H1 (cell line): ENCODE measurements around the gene WNT11. TPM values are rescaled to one million over a fixed set of nuclear protein-coding genes. Genes with fewer than 3 reads are reported as not detected.

Experiments
- CTCF ChIA-PET: fragments of 300-600 bp; sonication (Branson Sonifier 250); formaldehyde crosslinking; loops from one replicate; lab custom pipeline; 2021; ENCODE audit not compliant: partially characterized antibody; lab: Charles Lee
- POLR2A ChIA-PET: fragments of 300-600 bp; sonication (Branson Sonifier 250); formaldehyde crosslinking; loops from one replicate; lab custom pipeline; 2021; ENCODE audit warnings: inconsistent platforms; ENCODE audit not compliant: partially characterized antibody; lab: Charles Lee
- DNase-seq, 2 experiments: peaks; one replicate each; pipeline versions ENCODE4 v3.0.0 to v3.0.0-alpha.2; 2010 to 2022; ENCODE audit warnings: low spot score in 2 of 2, low read depth in 1 of 2, mixed read lengths in 1 of 2
- FAIRE-seq: peaks from 2 replicates; lab custom pipeline; 2011; peaks lifted over from hg19 to GRCh38; lab: Jason Lieb, UNC
- H2AFZ ChIP-seq: 2 replicates; pipeline ENCODE4 v1.8.1; 2012; ENCODE audit warnings: low read length, inconsistent platforms
- H2AK5ac ChIP-seq: 2 replicates; pipeline ENCODE4 v1.6.1; 2013; ENCODE audit warnings: low read depth, low read length
- H2BK120ac ChIP-seq: replicated peaks from 2 replicates; pipeline ENCODE3; 2013; ENCODE audit warnings: low read depth, low read length, inconsistent platforms
- H2BK12ac ChIP-seq: 2 replicates; pipeline ENCODE4 v1.6.1; 2013; ENCODE audit warnings: low read depth, low read length
- H2BK15ac ChIP-seq: 2 replicates; pipeline ENCODE4 v1.6.1; 2013; ENCODE audit warnings: low read length
- H2BK20ac ChIP-seq: 2 replicates; pipeline ENCODE4 v1.6.1; 2013; ENCODE audit warnings: low read length
- H2BK5ac ChIP-seq: 2 replicates; pipeline ENCODE4 v1.6.1; 2013; ENCODE audit warnings: low read depth, low read length
- H3K14ac ChIP-seq: 2 replicates; pipeline ENCODE4 v1.6.1; 2013; ENCODE audit warnings: inconsistent platforms; ENCODE audit not compliant: insufficient read length
- H3K18ac ChIP-seq: 2 replicates; pipeline ENCODE4 v1.6.1; 2013; ENCODE audit warnings: low read length; ENCODE audit errors: extremely low read depth
- H3K23ac ChIP-seq: 2 replicates; pipeline ENCODE4 v1.6.1; 2013; ENCODE audit warnings: inconsistent platforms; ENCODE audit not compliant: insufficient read length
- H3K23me2 ChIP-seq: 2 replicates; pipeline ENCODE4 v1.6.1; 2013; ENCODE audit warnings: low read depth, low read length
- H3K27ac ChIP-seq: 2 replicates; pipeline ENCODE4 v1.6.1; 2011; ENCODE audit warnings: low read depth, low read length, inconsistent platforms
- H3K27me3 ChIP-seq, 4 experiments: replicated peaks in 1 of 4; 1 replicate in 1 of 4; 2 replicates in 3 of 4; pipeline versions ENCODE4 v1.6.1 to v1.8.1; 2011 to 2013; ENCODE audit warnings: low read length in 3 of 4, mild to moderate bottlenecking in 3 of 4, inconsistent platforms in 2 of 4, mixed read lengths in 2 of 4, moderate library complexity in 1 of 4; ENCODE audit not compliant: control insufficient read depth in 3 of 4, insufficient read depth in 3 of 4; ENCODE audit errors: extremely low read depth in 1 of 4
- H3K36me3 ChIP-seq, 4 experiments: 2 replicates each; pipeline versions ENCODE4 v1.6.1 to v1.8.1; 2011 to 2013; ENCODE audit warnings: mild to moderate bottlenecking in 4 of 4, low read length in 3 of 4, moderate library complexity in 2 of 4, control low read depth in 1 of 4, inconsistent platforms in 1 of 4; ENCODE audit not compliant: insufficient read depth in 4 of 4, control insufficient read depth in 2 of 4
- H3K4ac ChIP-seq: replicated peaks from 2 replicates; pipeline ENCODE3; 2013; ENCODE audit warnings: low read length, low read depth, mixed read lengths, inconsistent platforms; ENCODE audit not compliant: insufficient read length
- H3K4me1 ChIP-seq, 4 experiments: replicated peaks in 1 of 4; 1 replicate in 1 of 4; 2 replicates in 3 of 4; pipeline versions ENCODE4 v1.6.1 to v1.8.1; 2011 to 2013; ENCODE audit warnings: low read length in 3 of 4, inconsistent platforms in 2 of 4, mixed read lengths in 1 of 4; ENCODE audit not compliant: insufficient read depth in 4 of 4, control insufficient read depth in 3 of 4
- H3K4me2 ChIP-seq, 2 experiments: 2 replicates each; pipeline versions ENCODE4 v1.6.1 to v1.8.1; 2011 to 2013; ENCODE audit warnings: low read depth in 2 of 2, low read length in 2 of 2, control low read depth in 1 of 2, inconsistent platforms in 1 of 2, mild to moderate bottlenecking in 1 of 2; ENCODE audit not compliant: insufficient read depth in 1 of 2
- H3K4me3 ChIP-seq, 4 experiments: fragments of 200-600, 300-600 bp in 1 of 4; sonication (generic), shearing (Covaris generic), sonication (Bioruptor Twin) in 1 of 4; 2 replicates each; pipeline versions ENCODE4 v1.5.1 to v1.8.1; 2011 to 2016; ENCODE audit warnings: low read length in 4 of 4, low read depth in 3 of 4, control low read depth in 2 of 4, inconsistent platforms in 2 of 4, mild to moderate bottlenecking in 2 of 4, mixed read lengths in 1 of 4, moderate library complexity in 1 of 4; ENCODE audit not compliant: insufficient read depth in 2 of 4; ENCODE audit errors: extremely low read depth in 1 of 4
- H3K56ac ChIP-seq: replicated peaks from 2 replicates; pipeline ENCODE3; 2013; ENCODE audit warnings: low read depth, mild to moderate bottlenecking, mixed read lengths, low read length, inconsistent platforms; ENCODE audit not compliant: insufficient read length
- H3K79me1 ChIP-seq: 2 replicates; pipeline ENCODE4 v1.6.1; 2013; ENCODE audit warnings: low read depth, low read length, control low read depth
- H3K79me2 ChIP-seq, 2 experiments: 2 replicates each; pipeline versions ENCODE4 v1.6.1 to v1.8.1; 2012 to 2013; ENCODE audit warnings: low read length in 2 of 2, mild to moderate bottlenecking in 2 of 2, inconsistent platforms in 1 of 2; ENCODE audit not compliant: insufficient read depth in 2 of 2, control insufficient read depth in 1 of 2
- H3K9ac ChIP-seq, 4 experiments: replicated peaks in 1 of 4; 1 replicate in 1 of 4; 2 replicates in 3 of 4; pipeline versions ENCODE4 v1.6.1 to v1.8.1; 2011 to 2013; ENCODE audit warnings: low read depth in 3 of 4, low read length in 3 of 4, control low read depth in 2 of 4, mild to moderate bottlenecking in 2 of 4, moderate library complexity in 2 of 4, inconsistent platforms in 1 of 4; ENCODE audit errors: extremely low read depth in 1 of 4
- H3K9me3 ChIP-seq, 2 experiments: 2 replicates each; pipeline versions ENCODE4 v1.6.1 to v1.8.1; 2012 to 2013; ENCODE audit warnings: mild to moderate bottlenecking in 2 of 2, moderate library complexity in 2 of 2, control low read depth in 1 of 2, inconsistent platforms in 1 of 2, low read depth in 1 of 2, low read length in 1 of 2, mixed read lengths in 1 of 2; ENCODE audit not compliant: insufficient read depth in 2 of 2
- H4K20me1 ChIP-seq, 2 experiments: replicated peaks in 1 of 2; 2 replicates each; pipeline versions ENCODE3 to v1.8.1; 2011 to 2013; ENCODE audit warnings: inconsistent platforms in 2 of 2, low read length in 2 of 2, mild to moderate bottlenecking in 1 of 2; ENCODE audit not compliant: insufficient read depth in 2 of 2, control insufficient read depth in 1 of 2
- H4K5ac ChIP-seq: 2 replicates; pipeline ENCODE4 v1.6.1; 2013; ENCODE audit warnings: low read length, low read depth, mixed read lengths, inconsistent platforms; ENCODE audit not compliant: insufficient read length
- H4K8ac ChIP-seq: 2 replicates; pipeline ENCODE4 v1.8.0; 2013; ENCODE audit warnings: mild to moderate bottlenecking, moderate library complexity, low read length, inconsistent platforms; ENCODE audit not compliant: insufficient read depth; ENCODE audit errors: extremely low read depth
- H4K91ac ChIP-seq: replicated peaks from 2 replicates; pipeline ENCODE3; 2013; ENCODE audit warnings: low read length, mixed read lengths, inconsistent platforms; ENCODE audit not compliant: insufficient read length
- CHD2 ChIP-seq: IDR thresholded peaks from 2 replicates; pipeline ENCODE4 v1.6.1; 2012; ENCODE audit warnings: low read length, improper control_type of control experiment
- PHF8 ChIP-seq: fragments of 200-600 bp; sonication (generic); conservative IDR thresholded peaks from 2 replicates; pipeline ENCODE4 v1.7.1; 2012; ENCODE audit warnings: low read depth, mild to moderate bottlenecking, inconsistent platforms, low read length, moderate library complexity
- WGBS, 2 experiments: shearing (Covaris generic) in 1 of 2; methylation state at CpG; one replicate each; pipeline versions ENCODE4 v1.1.6 to v1.1.7; 2013 to 2015; ENCODE audit warnings: low lambda C conversion rate in 2 of 2, mixed read lengths in 2 of 2, inconsistent platforms in 1 of 2, low coverage in 1 of 2, missing lambda C conversion rate in 1 of 2; ENCODE audit not compliant: insufficient replicate concordance in 2 of 2, insufficient coverage in 1 of 2, insufficient read length in 1 of 2; ENCODE audit errors: extremely low coverage in 1 of 2, missing lambda C conversion rate in 1 of 2; 5-methylcytosine and 5-hydroxymethylcytosine counted together
- polyA plus RNA-seq, 7 experiments: library from polyadenylated mRNA; depleted of rRNA in 3 of 7; stranded (reverse) in 5 of 7; unstranded in 2 of 7; fragments of >200 nt in 5 of 7; fragments of 200-250 nt in 2 of 7; gene quantifications; 1 replicate in 5 of 7; 2 replicates in 1 of 7; 4 replicates in 1 of 7; pipeline versions ENCODE4 v1.2.1 to v1.2.3, GENCODE V29; 2011 to 2013; ENCODE audit warnings: missing spikeins in 2 of 7, mixed read lengths in 2 of 7
- total RNA-seq: library from RNA; stranded (reverse); fragmentation: NEBNext Ultra II Directional; extraction: Animal tissue kit (Norgen Biotek cat#: 25700); gene quantifications from 2 replicates; pipeline ENCODE4 v1.2.1, GENCODE V29; 2021

Gene WNT11
- total and polyA plus RNA-seq, 2 of the 8 experiments (the other 6 are each of a cell fraction or from before 2014, with no cell fraction given): 0.11 to 0.45 TPM

DNA sequence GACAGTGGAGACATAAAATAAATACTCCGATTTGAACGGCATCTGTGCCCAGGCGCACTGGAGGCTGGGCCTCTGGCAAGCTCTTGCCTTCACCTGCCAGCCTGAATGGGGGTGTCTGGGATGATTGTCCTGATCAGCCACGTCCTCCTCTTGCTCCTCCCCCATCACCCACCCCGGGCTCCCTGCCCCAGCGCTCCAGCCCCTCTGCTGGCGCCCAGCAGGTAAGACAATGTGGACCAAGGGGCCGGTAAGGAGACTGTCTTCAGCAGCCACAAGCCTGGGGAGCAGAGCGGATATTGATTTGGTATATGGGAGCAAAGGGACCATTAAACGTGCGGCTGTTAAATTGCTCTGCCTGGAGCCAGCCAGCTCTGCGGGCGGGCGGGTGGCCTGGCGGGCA lies 24.9 kb downstream of the WNT11 start:
- Histone ChIP-seq H3K14ac (no peak overlapping the region), H4K8ac (no peak overlapping the region), H3K23me2 (no peaks in the 10 kb centered on the region), H2BK120ac (no peak overlapping the region), H3K56ac (no peak overlapping the region), H3K23ac (no peak overlapping the region), H4K5ac (no peak overlapping the region), H2AFZ (no peak overlapping the region), H3K9me3 (no peaks in the 10 kb centered on the region), H3K27ac (no peak overlapping the region), H3K79me2 (no peaks in the 10 kb centered on the region), H3K4me2 (no peak overlapping the region), H2BK5ac (no peak overlapping the region), H3K36me3 (no peaks in the 10 kb centered on the region), H3K27me3 (no peaks in the 10 kb centered on the region), H2AK5ac (no peak overlapping the region), H2BK15ac (no peak overlapping the region), H4K20me1 (no peaks in the 10 kb centered on the region), H3K4me3 (no peak overlapping the region), H3K79me1 (no peaks in the 10 kb centered on the region), H3K4ac (no peak overlapping the region), H4K91ac (no peak overlapping the region), H3K18ac (no peak overlapping the region; the same call in 1 of the 2 replicates), H3K4me1 (peaks cover 0 to under 1% (median 0%) of the 10 kb centered on the region in 4 experiments; a peak in 3 of 7 replicates), H2BK12ac (no peak overlapping the region), H3K9ac (no peak overlapping the region), H2BK20ac (no peak overlapping the region)
- WGBS, 2 experiments: 94% methylated on average over 12 of the region's 15 CpGs; no CpG with 5 or more reads in 1 of the 2 experiments
- POLR2A ChIA-PET: no interaction called here
- FAIRE-seq (no peak), DNase-seq (no peak)
- CTCF ChIA-PET: interaction anchor here (0.9 to 1.6 kb wide), 5 partner anchors 10 to 137 kb away, joined by 3 to 9 read pairs (median 6); no protein-coding TSS in a partner anchor
- no peak for TF ChIP-seq PHF8
- no peak for TF ChIP-seq CHD2
